NT2/D1 (cell line): ENCODE data around the gene EPC1.

Source experiments
- YY1 ChIP-seq: IDR thresholded peaks from 2 replicates; pipeline ENCODE4 v1.6.1; 2011; ENCODE audit not compliant: insufficient read length, insufficient read depth
- ZNF274 ChIP-seq: IDR thresholded peaks from 2 replicates; pipeline ENCODE4 v1.6.1; 2011; ENCODE audit warnings: mild to moderate bottlenecking, low read depth, low read length

DNA sequence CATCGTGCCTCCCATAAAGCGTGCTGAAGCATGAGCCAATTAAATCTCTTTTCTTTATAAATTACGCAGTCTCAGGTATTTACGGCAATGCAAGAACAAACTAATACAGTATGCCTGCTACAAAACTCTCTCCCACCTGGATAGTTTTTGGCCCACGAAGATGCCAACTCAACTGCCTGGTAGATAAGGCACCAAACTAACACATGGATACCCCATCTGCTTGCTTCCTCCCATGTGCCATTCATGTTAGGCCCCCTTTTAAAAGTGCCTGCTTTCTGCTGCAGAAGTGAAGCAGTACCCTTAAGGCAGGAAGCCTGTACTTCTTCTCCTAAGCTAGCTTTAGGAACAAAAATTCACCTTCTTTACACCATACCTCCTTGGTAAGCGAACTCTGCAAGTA lies 15.6 kb upstream of the EPC1 start:
- TF ChIP-seq YY1 = no peak
- no peak for TF ChIP-seq ZNF274
